Fibroblast of lung (primary cell): ENCODE results near the gene MGAT4A. TPM values are rescaled to one million over a fixed set of nuclear protein-coding genes. Genes with fewer than 3 reads are reported as not detected.

Experiments
- DNase-seq, 2 donors: peaks; one replicate each; pipeline versions ENCODE4 v3.0.0 to v3.0.0-alpha.2; 2010; ENCODE audit warnings: low read depth in 2 of 2
- H2AFZ ChIP-seq: 2 replicates; pipeline ENCODE4 v1.5.1; 2012; ENCODE audit warnings: low read length, control low read depth, inconsistent platforms
- H3K27ac ChIP-seq: 2 replicates; pipeline ENCODE4 v1.5.1; 2011; ENCODE audit warnings: low read length, control low read depth; ENCODE audit not compliant: insufficient read depth
- H3K27me3 ChIP-seq: 2 replicates; pipeline ENCODE4 v1.5.1; 2011; ENCODE audit warnings: mild to moderate bottlenecking, low read length; ENCODE audit not compliant: control insufficient read depth, insufficient read depth
- H3K36me3 ChIP-seq: 2 replicates; pipeline ENCODE4 v1.5.1; 2011; ENCODE audit warnings: low read length; ENCODE audit not compliant: control insufficient read depth, insufficient read depth
- H3K4me1 ChIP-seq: 2 replicates; pipeline ENCODE4 v1.5.1; 2011; ENCODE audit warnings: low read length; ENCODE audit not compliant: control insufficient read depth, insufficient read depth; ENCODE audit errors: extremely low read depth
- H3K4me2 ChIP-seq: 2 replicates; pipeline ENCODE4 v1.5.1; 2011; ENCODE audit warnings: low read length, control low read depth; ENCODE audit not compliant: insufficient read depth; ENCODE audit errors: extremely low read depth
- H3K4me3 ChIP-seq, 4 experiments: fragments of 200-600 bp in 1 of 4; sonication (generic) in 1 of 4; replicated peaks in 1 of 4; 2 replicates each; pipeline ENCODE4 v1.5.1; 2011 to 2016; ENCODE audit warnings: low read length in 4 of 4, low read depth in 3 of 4, mild to moderate bottlenecking in 3 of 4, control low read depth in 2 of 4, inconsistent platforms in 1 of 4, mixed read lengths in 1 of 4; ENCODE audit not compliant: insufficient read depth in 1 of 4; ENCODE audit errors: control extremely low read depth in 1 of 4
- H3K79me2 ChIP-seq: 2 replicates; pipeline ENCODE4 v1.5.1; 2012; ENCODE audit warnings: mild to moderate bottlenecking, low read length, inconsistent platforms; ENCODE audit not compliant: control insufficient read depth, insufficient read depth
- H3K9ac ChIP-seq: 2 replicates; pipeline ENCODE4 v1.5.1; 2011; ENCODE audit warnings: mild to moderate bottlenecking, low read length, control low read depth; ENCODE audit not compliant: insufficient read depth
- H3K9me3 ChIP-seq: 2 replicates; pipeline ENCODE4 v1.5.1; 2012; ENCODE audit warnings: low read depth, low read length; ENCODE audit not compliant: control insufficient read depth, insufficient read depth
- H4K20me1 ChIP-seq: 2 replicates; pipeline ENCODE4 v1.5.1; 2011; ENCODE audit warnings: low read length; ENCODE audit not compliant: control insufficient read depth, insufficient read depth; ENCODE audit errors: extremely low read depth
- CTCF ChIP-seq, 2 donors: IDR thresholded peaks in 1 of 2; conservative IDR thresholded peaks in 1 of 2; 1 replicate in 1 of 2; 2 replicates in 1 of 2; pipeline ENCODE4 v1.5.1; 2011 to 2012; ENCODE audit warnings: low read length in 2 of 2, control low read depth in 1 of 2, inconsistent platforms in 1 of 2, low read depth in 1 of 2, mild to moderate bottlenecking in 1 of 2
- EZH2 ChIP-seq: IDR thresholded peaks from 2 replicates; pipeline ENCODE4 v1.5.1; 2012; ENCODE audit warnings: low read length, control low read depth, mild to moderate bottlenecking; ENCODE audit errors: missing control alignments
- polyA plus RNA-seq, 2 donors: library from polyadenylated mRNA; depleted of rRNA in 1 of 2; stranded (reverse) in 1 of 2; unstranded in 1 of 2; fragments of >200 nt; gene quantifications; 2 replicates each; pipeline ENCODE4 v1.2.1, GENCODE V29; 2011 to 2012; ENCODE audit warnings: missing spikeins in 1 of 2
- total RNA-seq: library from RNA; depleted of rRNA; stranded (reverse); fragments of >200 nt; gene quantifications from 2 replicates; pipeline ENCODE4 v1.2.1, GENCODE V29; 2014

The MGAT4A gene
- total and polyA plus RNA-seq, 2 donors (not counting 1 experiment from before 2014, with no cell fraction given) = 0.10 to 0.17 TPM

GRCh38 chr2:98777710-98778109, 46.8 kb upstream of the MGAT4A start:
- no peak overlapping the region for H3K4me2 ChIP-seq
- TF ChIP-seq CTCF (conservative IDR thresholded peaks at IDR 0.05 in 1 of 2, IDR thresholded peaks at IDR 0.05 in 1 of 2; ENCODE audit: low read depth in 1 of 2, low read length in 2 of 2) (no peak), EZH2 (no peak)
- H3K9ac ChIP-seq = no peak overlapping the region
- no peaks in the 10 kb centered on the region for H3K36me3 ChIP-seq
- no peaks in the 10 kb centered on the region for H3K9me3 ChIP-seq
- H2AFZ ChIP-seq = no peak overlapping the region
- H3K4me1 ChIP-seq = no peaks in the 10 kb centered on the region
- H4K20me1 ChIP-seq = no peaks in the 10 kb centered on the region
- no peaks in the 10 kb centered on the region for H3K27me3 ChIP-seq
- no peak overlapping the region for H3K4me3 ChIP-seq
- no peaks in the 10 kb centered on the region for H3K79me2 ChIP-seq
- DNase-seq = no peak
- no peak overlapping the region for H3K27ac ChIP-seq

- Histone ChIP-seq H4K20me1 (no peaks in the 10 kb centered on the region), H3K9me3 (no peaks in the 10 kb centered on the region), H3K4me3 (no peak overlapping the region), H2AFZ (no peak overlapping the region), H3K79me2 (no peaks in the 10 kb centered on the region), H3K36me3 (no peaks in the 10 kb centered on the region), H3K4me2 (no peak overlapping the region), H3K27ac (no peak overlapping the region), H3K4me1 (no peaks in the 10 kb centered on the region), H3K9ac (no peak overlapping the region), H3K27me3 (no peaks in the 10 kb centered on the region)
- no peak for DNase-seq
- TF ChIP-seq CTCF (conservative IDR thresholded peaks at IDR 0.05 in 1 of 2, IDR thresholded peaks at IDR 0.05 in 1 of 2; ENCODE audit: low read depth in 1 of 2, low read length in 2 of 2) = no peak
- TF ChIP-seq EZH2 = no peak
Observed at GRCh38 chr2:98777076-98777475, 46.1 kb upstream of the MGAT4A start.

- H3K9me3 ChIP-seq = no peaks in the 10 kb centered on the region
- no peaks in the 10 kb centered on the region for H3K4me1 ChIP-seq
- no peak overlapping the region for H3K4me2 ChIP-seq
- no peak overlapping the region for H3K4me3 ChIP-seq
- no peak overlapping the region for H2AFZ ChIP-seq
- no peak for TF ChIP-seq CTCF (conservative IDR thresholded peaks at IDR 0.05 in 1 of 2, IDR thresholded peaks at IDR 0.05 in 1 of 2; ENCODE audit: low read depth in 1 of 2, low read length in 2 of 2)
- TF ChIP-seq EZH2 = no peak
- no peaks in the 10 kb centered on the region for H3K27me3 ChIP-seq
- H3K9ac ChIP-seq = no peak overlapping the region
- H3K79me2 ChIP-seq = no peaks in the 10 kb centered on the region
- H4K20me1 ChIP-seq = no peaks in the 10 kb centered on the region
- no peak for DNase-seq
- no peaks in the 10 kb centered on the region for H3K36me3 ChIP-seq
- H3K27ac ChIP-seq = no peak overlapping the region
Observed at GRCh38 chr2:98776136-98776535, 45.2 kb upstream of the MGAT4A start.
